HepG2 (cell line): ENCODE results near the gene APOLD1. TPM values are rescaled to one million over a fixed set of nuclear protein-coding genes. Genes with fewer than 3 reads are reported as not detected.

ENCODE experiments used
- BRD4 ChIP-seq: sonication (generic); formaldehyde crosslinking; IDR thresholded peaks from 2 replicates; pipeline ENCODE4 v1.4.0; 2020; ENCODE audit warnings: missing genetic modification reagents
- CCDC6 ChIP-seq: sonication (generic); formaldehyde crosslinking; IDR thresholded peaks from 2 replicates; pipeline ENCODE4 v1.8.1; 2022; ENCODE audit warnings: mild to moderate bottlenecking, missing genetic modification reagents, moderate library complexity
- DNMT3B ChIP-seq: conservative IDR thresholded peaks from 2 replicates; pipeline ENCODE4 v1.6.1; 2016; ENCODE audit warnings: missing biosample characterization, control low read depth
- EED ChIP-seq: sonication (generic); formaldehyde crosslinking; IDR thresholded peaks from 2 replicates; pipeline ENCODE4 v1.5.0; 2020; ENCODE audit warnings: mild to moderate bottlenecking, missing genetic modification reagents
- FOSL2 ChIP-seq: sonication (generic); formaldehyde crosslinking; IDR thresholded peaks from 2 replicates; pipeline ENCODE4 v1.4.0; 2020; ENCODE audit warnings: missing genetic modification reagents
- HCFC1 ChIP-seq: fragments of 150-350 bp; IDR thresholded peaks from 2 replicates; pipeline ENCODE4 v1.6.1; 2014; ENCODE audit warnings: low read depth, low read length
- MATR3 ChIP-seq: sonication (generic); formaldehyde crosslinking; IDR thresholded peaks from 2 replicates; pipeline ENCODE4 v1.4.0; 2020; ENCODE audit warnings: missing genetic modification reagents
- NFKBIZ ChIP-seq: IDR thresholded peaks from 2 replicates; pipeline ENCODE4 v1.6.1; 2018; ENCODE audit warnings: missing genetic modification reagents, missing compliant biosample characterization
- PITX1 ChIP-seq: sonication (generic); formaldehyde crosslinking; IDR thresholded peaks from 2 replicates; pipeline ENCODE4 v1.5.1; 2020; ENCODE audit warnings: mild to moderate bottlenecking, missing genetic modification reagents
- POLR2AphosphoS2 ChIP-seq: IDR thresholded peaks from 2 replicates; pipeline ENCODE4 v1.6.1; 2011; ENCODE audit warnings: low read depth, low read length, improper control_type of control experiment
- PRDM4 ChIP-seq: sonication (generic); formaldehyde crosslinking; IDR thresholded peaks from 2 replicates; pipeline ENCODE4 v1.9.0; 2021; ENCODE audit warnings: missing genetic modification reagents, borderline replicate concordance
- RFX1 ChIP-seq: fragments of 450-650 bp; IDR thresholded peaks from 2 replicates; pipeline ENCODE4 v1.6.1; 2017
- RFXAP ChIP-seq: sonication (generic); formaldehyde crosslinking; IDR thresholded peaks from 2 replicates; pipeline ENCODE4 v1.4.0; 2020; ENCODE audit warnings: missing genetic modification reagents, borderline replicate concordance
- SP2 ChIP-seq: sonication (generic); formaldehyde crosslinking; IDR thresholded peaks from 2 replicates; pipeline ENCODE4 v1.5.1; 2020; ENCODE audit warnings: mild to moderate bottlenecking, missing genetic modification reagents
- SRSF1 ChIP-seq: fragments of 200-400 bp; formaldehyde crosslinking; optimal IDR thresholded peaks from 2 replicates; pipeline ENCODE3; 2017; ENCODE audit warnings: mild to moderate bottlenecking, low read depth, low read length, moderate library complexity
- ZBTB34 ChIP-seq: sonication (generic); formaldehyde crosslinking; IDR thresholded peaks from 2 replicates; pipeline ENCODE4 v1.8.0; 2022; ENCODE audit warnings: mild to moderate bottlenecking, missing genetic modification reagents
- ZMYM2 ChIP-seq: sonication (generic); formaldehyde crosslinking; IDR thresholded peaks from 2 replicates; pipeline ENCODE4 v1.8.0; 2022; ENCODE audit warnings: mild to moderate bottlenecking, missing genetic modification reagents
- ZNF143 ChIP-seq: sonication (generic); formaldehyde crosslinking; IDR thresholded peaks from 2 replicates; pipeline ENCODE4 v1.4.0; 2020; ENCODE audit warnings: missing genetic modification reagents
- ZNF20 ChIP-seq: sonication (generic); formaldehyde crosslinking; IDR thresholded peaks from 2 replicates; pipeline ENCODE4 v1.4.0; 2020; ENCODE audit warnings: mild to moderate bottlenecking, moderate library complexity, missing genetic modification reagents
- ZNF207 ChIP-seq: fragments of 450-650 bp; IDR thresholded peaks from 2 replicates; pipeline ENCODE4 v1.6.1; 2016; ENCODE audit warnings: antibody characterized with exemption, borderline replicate concordance
- ZNF292 ChIP-seq: sonication (generic); formaldehyde crosslinking; IDR thresholded peaks from 2 replicates; pipeline ENCODE4 v1.8.1; 2022; ENCODE audit warnings: mild to moderate bottlenecking, low read depth, missing genetic modification reagents, borderline replicate concordance
- ZNF350 ChIP-seq: sonication (generic); formaldehyde crosslinking; IDR thresholded peaks from 2 replicates; pipeline ENCODE4 v1.4.0; 2020; ENCODE audit warnings: mild to moderate bottlenecking, low read depth, missing genetic modification reagents, borderline replicate concordance
- ZNF44 ChIP-seq: sonication (generic); formaldehyde crosslinking; IDR thresholded peaks from 2 replicates; pipeline ENCODE4 v1.5.1; 2020; ENCODE audit warnings: mild to moderate bottlenecking, missing genetic modification reagents
- ZNF441 ChIP-seq: sonication (generic); formaldehyde crosslinking; IDR thresholded peaks from 2 replicates; pipeline ENCODE4 v1.7.0; 2021; ENCODE audit warnings: missing genetic modification reagents, borderline replicate concordance
- ZNF543 ChIP-seq: sonication (generic); formaldehyde crosslinking; IDR thresholded peaks from 2 replicates; pipeline ENCODE4 v1.4.0; 2020; ENCODE audit warnings: mild to moderate bottlenecking, missing genetic modification reagents
- ZNF672 ChIP-seq: sonication (generic); formaldehyde crosslinking; IDR thresholded peaks from 2 replicates; pipeline ENCODE4 v1.8.1; 2022; ENCODE audit warnings: missing genetic modification reagents
- polyA plus RNA-seq, 8 experiments: library from polyadenylated mRNA; depleted of rRNA in 3 of 8; stranded (reverse) in 7 of 8; unstranded in 1 of 8; fragments of >200 nt; fragmentation: Illumina TruSeq in 4 of 8; extraction: Trizol in 4 of 8; gene quantifications; 2 replicates each; pipeline versions ENCODE4 v1.2.1 to v1.2.3, GENCODE V29; 2011 to 2016; ENCODE audit warnings: low read depth in 4 of 8, missing spikeins in 1 of 8, mixed read lengths in 1 of 8; ENCODE audit not compliant: insufficient read depth in 1 of 8
- total RNA-seq, 5 experiments: library from RNA; depleted of rRNA; stranded (reverse); fragments of >200 nt; fragmentation: Illumina TruSeq; extraction: Trizol; gene quantifications; 2 replicates each; pipeline ENCODE4 v1.2.3, GENCODE V29; 2016; ENCODE audit warnings: low read depth in 1 of 5
- TF ChIP-seq, protein P1 (sequence below): sonication (generic); formaldehyde crosslinking; IDR thresholded peaks from 2 replicates; pipeline ENCODE4 v1.4.0; 2020; ENCODE audit warnings: missing genetic modification reagents, borderline replicate concordance

APOLD1 gene
- total and polyA plus RNA-seq, 2 of the 13 experiments (the other 11 are each of a cell fraction or from before 2014, with no cell fraction given) = 0.20 to 0.84 TPM

GRCh38 chr12:12786706-12787601 lies 1.5 kb downstream of the APOLD1 start (continued):
- TF ChIP-seq RFXAP = peak; percentile 37; the same call in 1 of the 2 replicates
- no peak for TF ChIP-seq PITX1 (CRISPR knock-in tag)
- TF ChIP-seq ZNF441 (CRISPR knock-in tag) = 0 out of 2 replicates have a peak, but pooled peaks have one; percentile 64
- TF ChIP-seq PRDM4 (CRISPR knock-in tag) = no peak
- TF ChIP-seq ZNF672 (CRISPR knock-in tag) = no peak
- TF ChIP-seq ZBTB34 (CRISPR knock-in tag) = no peak
- no peak for TF ChIP-seq SRSF1
- TF ChIP-seq FOSL2 (CRISPR knock-in tag) = no peak
- TF ChIP-seq ZNF44 (CRISPR knock-in tag) = no peak
- peak; percentile 41; the same call in 1 of the 2 replicates for TF ChIP-seq BRD4 (CRISPR knock-in tag)
- TF ChIP-seq ZNF543 (CRISPR knock-in tag) = peak; percentile 75; the same call in 1 of the 2 replicates
- TF ChIP-seq CCDC6 (CRISPR knock-in tag) = peak; percentile 58; the same call in 1 of the 2 replicates
- no peak for TF ChIP-seq ZNF292 (CRISPR knock-in tag)
- TF ChIP-seq EED (CRISPR knock-in tag) = peak; percentile 90
- no peak for TF ChIP-seq ZNF207
- TF ChIP-seq DNMT3B (CRISPR knock-in tag) = no peak
- no peak for TF ChIP-seq MATR3 (CRISPR knock-in tag)
- no peak for TF ChIP-seq NFKBIZ (CRISPR knock-in tag)
- 0 out of 2 replicates have a peak, but pooled peaks have one; percentile 40 for TF ChIP-seq ZMYM2 (CRISPR knock-in tag)
- TF ChIP-seq ZNF350 (CRISPR knock-in tag) = no peak
- no peak for TF ChIP-seq ZNF20 (CRISPR knock-in tag)
- TF ChIP-seq ZNF143 (CRISPR knock-in tag) = peak; percentile 36; the same call in 1 of the 2 replicates
- TF ChIP-seq POLR2AphosphoS2 = no peak
- TF ChIP-seq SP2 (CRISPR knock-in tag) = no peak
- no peak for TF ChIP-seq RFX1
- TF ChIP-seq, protein P1, sequence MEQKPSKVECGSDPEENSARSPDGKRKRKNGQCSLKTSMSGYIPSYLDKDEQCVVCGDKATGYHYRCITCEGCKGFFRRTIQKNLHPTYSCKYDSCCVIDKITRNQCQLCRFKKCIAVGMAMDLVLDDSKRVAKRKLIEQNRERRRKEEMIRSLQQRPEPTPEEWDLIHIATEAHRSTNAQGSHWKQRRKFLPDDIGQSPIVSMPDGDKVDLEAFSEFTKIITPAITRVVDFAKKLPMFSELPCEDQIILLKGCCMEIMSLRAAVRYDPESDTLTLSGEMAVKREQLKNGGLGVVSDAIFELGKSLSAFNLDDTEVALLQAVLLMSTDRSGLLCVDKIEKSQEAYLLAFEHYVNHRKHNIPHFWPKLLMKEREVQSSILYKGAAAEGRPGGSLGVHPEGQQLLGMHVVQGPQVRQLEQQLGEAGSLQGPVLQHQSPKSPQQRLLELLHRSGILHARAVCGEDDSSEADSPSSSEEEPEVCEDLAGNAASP (CRISPR knock-in tag) = peak; percentile 50; the same call in 1 of the 2 replicates
- TF ChIP-seq HCFC1 = no peak
